ENCODE data around the gene DHPS.

Gene DHPS

DNA sequence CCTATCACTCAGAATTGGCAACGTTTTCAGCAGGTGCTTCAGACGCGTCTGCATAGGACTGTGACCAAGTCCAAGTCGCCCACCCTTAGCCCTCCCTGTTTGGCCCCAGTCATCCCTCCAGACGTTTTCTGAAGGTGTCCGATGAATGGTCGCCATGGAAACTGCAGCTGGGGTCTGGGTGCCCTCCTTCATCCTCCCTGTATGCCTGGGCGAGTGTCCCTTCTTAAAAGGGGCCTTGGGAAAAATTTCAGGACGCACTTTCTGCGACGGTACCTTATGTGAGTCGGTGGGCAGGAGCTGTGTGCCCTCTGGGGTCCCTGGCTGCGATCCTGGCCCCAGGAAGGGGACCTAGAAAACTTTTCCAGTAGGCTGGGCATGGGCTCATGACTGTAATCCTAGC lies 40.2 kb downstream of the DHPS start:
- no peak for DNase-seq

DNA sequence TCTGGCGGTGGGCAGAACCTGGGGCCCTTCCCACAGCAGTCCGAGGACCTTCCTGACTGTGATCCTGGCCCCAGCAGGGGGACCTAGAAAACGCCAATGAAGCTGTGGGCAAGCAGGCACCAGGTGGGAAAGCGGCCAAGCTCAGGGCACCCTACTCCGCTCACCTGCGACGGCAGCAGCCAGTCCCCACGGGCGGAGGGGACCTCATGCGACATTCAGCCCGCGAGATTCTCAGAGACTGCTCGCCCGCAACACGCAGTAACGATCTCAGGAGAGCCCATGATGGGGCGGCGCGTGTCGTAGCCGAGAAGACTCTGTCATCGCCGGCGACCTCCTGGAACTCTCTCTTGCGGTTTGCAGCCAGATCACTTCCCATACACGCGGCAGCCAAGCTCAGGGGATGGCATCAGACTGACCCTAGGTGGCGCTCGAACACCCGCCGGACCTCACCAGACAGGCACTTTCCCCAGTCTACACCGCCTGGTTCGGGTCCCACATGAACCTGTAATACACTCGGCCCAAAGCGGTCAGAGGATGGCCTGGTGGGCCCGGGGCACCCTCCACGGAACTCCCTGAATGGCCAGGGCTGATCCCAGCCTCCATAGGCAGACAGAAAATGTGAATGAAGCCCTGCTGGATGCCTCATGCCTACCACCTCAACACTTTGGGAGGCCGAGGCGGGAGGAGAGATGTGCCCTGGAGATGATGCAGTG lies 41.6 kb downstream of the DHPS start:
- peak; percentile 90 for DNase-seq

DNA sequence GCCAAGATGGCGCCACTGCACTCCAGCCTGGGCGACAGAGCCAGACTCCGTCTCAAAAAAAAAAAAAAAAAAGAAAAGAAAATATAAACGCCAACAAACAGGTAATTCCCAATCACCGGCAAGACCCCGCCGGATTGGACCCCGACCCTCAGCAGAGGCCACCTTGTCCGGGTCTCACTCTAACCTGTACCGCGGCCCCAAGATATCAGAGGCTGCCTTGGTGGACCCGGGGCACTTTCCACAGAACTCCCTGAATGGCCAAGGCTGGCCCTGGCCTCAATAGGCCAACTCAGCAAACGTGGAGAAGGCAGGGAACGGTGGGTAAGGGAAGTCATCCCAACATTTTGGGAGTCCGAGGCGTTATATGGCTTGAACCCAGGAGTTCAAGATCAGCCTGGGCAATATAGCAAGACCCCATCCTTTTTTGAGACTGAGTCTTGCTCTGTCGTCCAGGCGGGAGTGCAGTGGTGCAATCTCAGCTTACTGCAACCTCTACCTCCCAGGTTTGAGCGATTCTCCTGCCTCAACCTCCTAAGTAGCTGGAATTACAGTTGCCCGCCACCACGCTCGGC lies 43.0 kb downstream of the DHPS start:
- DNase-seq: no peak

DNA sequence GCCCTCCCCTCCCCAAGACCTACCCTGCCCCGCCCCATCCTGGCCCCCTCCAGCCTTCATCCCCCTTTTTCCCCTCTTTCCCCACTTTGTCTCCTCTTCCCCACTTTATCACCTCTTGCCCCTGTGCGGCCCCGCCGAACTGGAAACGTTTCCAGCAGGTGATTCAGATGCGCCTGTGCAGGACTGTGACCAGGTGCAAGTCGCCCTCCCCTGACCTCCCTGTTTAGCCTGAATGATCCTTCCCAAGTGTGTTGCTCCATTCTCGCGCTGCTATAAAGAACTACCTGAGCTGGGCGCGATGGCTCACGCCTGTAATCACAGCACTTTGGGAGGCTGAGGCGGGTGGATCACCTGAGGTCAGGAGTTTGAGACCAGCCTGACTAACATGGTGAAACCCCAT lies 45.0 kb downstream of the DHPS start:
- DNase-seq: no peak

DNA sequence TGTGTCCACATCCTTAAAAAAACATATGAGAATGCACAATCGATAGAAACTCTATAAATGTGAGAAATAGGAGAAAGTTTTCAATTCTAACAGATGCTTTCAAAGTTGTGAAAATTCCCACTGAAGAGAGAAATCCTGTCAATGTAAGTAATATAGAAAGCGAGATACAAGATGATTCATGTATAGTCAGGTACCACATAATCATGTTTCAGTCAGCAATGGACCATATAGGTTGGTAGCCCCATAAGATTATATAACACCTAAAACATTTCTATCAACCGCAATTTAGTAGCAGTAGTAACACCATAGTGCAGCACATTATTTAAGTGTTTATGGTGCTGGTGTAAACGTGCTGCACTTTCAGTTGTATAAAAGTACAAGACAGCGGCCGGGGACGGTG lies 52.5 kb downstream of the DHPS start:
- no peak for DNase-seq

DNA sequence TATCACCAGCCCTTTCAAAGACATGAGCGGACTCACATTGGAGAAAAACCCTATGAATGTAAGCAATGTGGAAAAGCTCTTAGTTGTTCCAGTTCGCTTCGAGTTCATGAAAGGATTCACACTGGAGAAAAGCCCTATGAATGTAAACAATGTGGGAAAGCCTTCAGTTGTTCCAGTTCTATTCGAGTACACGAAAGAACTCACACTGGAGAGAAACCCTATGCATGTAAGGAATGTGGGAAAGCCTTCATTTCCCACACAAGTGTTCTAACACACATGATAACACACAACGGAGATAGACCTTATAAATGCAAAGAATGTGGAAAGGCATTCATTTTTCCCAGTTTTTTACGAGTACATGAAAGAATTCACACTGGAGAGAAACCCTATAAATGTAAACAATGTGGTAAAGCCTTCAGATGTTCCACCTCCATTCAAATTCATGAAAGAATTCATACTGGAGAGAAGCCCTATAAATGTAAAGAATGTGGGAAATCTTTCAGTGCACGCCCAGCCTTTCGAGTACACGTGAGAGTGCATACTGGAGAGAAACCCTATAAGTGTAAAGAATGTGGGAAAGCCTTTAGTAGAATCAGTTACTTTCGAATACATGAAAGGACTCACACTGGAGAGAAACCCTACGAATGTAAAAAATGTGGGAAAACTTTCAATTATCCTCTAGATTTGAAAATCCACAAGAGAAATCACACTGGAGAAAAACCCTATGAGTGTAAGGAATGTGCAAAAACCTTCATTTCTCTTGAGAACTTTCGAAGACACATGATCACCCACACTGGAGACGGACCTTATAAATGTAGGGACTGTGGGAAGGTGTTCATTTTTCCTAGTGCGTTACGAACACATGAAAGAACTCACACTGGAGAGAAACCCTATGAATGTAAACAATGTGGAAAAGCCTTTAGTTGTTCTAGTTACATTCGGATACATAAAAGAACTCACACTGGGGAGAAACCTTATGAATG lies 53.3 kb downstream of the DHPS start:
- no peak for DNase-seq

DNA sequence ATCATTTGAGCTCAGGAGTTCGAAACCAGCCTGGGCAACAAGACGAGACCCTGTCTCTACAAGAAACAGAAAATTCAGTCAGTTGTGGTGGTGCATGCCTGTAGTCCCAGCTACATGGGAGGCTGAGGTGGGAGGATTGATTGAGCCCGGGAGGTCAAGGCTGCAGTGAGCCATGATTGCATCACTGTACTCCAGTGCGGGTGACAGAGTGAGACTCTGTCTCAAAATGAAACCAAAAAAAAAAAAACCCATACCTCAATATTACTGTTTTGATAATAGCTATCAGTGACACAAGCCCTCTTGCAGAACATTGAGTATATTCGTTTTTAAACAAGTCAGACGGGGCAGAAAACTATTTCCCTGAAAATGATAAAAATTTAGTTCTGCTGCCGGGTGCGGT lies 54.7 kb downstream of the DHPS start:
- DNase-seq: no peak
